Ureter (tissue), 1 donor: ENCODE measurements around the gene PPM1F. TPM values are rescaled to one million over a fixed set of nuclear protein-coding genes. Genes with fewer than 3 reads are reported as not detected.

Experiments used
- DNase-seq: peaks from one replicate; pipeline ENCODE4 v3.0.0-alpha.2; 2020; ENCODE audit warnings: low spot score
- total RNA-seq: library from RNA; stranded (reverse); gene quantifications from one replicate; pipeline ENCODE4 v1.2.4, GENCODE V29; 2023
- donor health status: DM: yes; HTN: yes; CAD: no.

The PPM1F gene
- total RNA-seq, 1 donor from 2014 or later, result 39.9 TPM

GRCh38 chr22:21960200-21961126 is 7.8 kb upstream of the PPM1F start:
- DNase-seq, result no peak

DNA sequence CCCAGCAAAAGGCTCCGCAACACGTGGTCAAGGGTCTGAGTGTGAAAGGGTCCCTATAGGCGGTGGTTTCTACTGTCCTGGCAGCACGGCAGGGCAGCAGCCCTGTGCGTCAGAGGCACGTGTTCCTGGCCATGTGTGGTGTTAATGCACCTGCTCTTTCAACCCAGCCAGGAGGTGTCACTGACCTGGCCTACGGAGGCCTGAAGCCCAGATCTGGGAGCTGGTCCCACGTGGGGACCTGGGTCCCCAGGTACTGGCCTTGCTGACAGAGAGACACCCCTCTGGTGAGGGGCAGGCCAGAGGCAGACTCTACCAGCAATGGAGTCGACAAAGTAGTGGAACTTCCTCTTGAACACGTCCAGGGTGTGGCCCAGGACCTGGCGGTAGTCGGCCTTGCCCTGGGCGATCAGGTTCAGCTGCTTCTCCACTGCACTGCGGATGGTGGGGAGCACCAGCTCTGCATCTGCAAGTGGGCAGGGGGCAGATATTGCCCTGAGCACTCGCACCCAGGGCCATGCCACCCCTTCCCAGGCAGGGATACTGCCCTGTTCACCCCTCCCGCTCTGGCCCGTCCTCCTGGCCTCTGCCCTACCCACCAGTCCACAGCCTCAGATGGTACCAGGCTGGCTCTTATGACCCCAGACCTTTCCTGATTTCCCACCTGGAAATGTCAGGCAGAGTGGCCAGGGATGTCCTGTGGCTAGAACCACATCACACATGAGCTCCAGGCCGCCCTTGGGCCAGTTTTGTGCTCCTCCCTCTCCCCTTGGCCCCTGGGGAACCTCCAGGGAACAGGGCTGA is 6.8 kb upstream of the PPM1F start:
- no peak for DNase-seq

DNA sequence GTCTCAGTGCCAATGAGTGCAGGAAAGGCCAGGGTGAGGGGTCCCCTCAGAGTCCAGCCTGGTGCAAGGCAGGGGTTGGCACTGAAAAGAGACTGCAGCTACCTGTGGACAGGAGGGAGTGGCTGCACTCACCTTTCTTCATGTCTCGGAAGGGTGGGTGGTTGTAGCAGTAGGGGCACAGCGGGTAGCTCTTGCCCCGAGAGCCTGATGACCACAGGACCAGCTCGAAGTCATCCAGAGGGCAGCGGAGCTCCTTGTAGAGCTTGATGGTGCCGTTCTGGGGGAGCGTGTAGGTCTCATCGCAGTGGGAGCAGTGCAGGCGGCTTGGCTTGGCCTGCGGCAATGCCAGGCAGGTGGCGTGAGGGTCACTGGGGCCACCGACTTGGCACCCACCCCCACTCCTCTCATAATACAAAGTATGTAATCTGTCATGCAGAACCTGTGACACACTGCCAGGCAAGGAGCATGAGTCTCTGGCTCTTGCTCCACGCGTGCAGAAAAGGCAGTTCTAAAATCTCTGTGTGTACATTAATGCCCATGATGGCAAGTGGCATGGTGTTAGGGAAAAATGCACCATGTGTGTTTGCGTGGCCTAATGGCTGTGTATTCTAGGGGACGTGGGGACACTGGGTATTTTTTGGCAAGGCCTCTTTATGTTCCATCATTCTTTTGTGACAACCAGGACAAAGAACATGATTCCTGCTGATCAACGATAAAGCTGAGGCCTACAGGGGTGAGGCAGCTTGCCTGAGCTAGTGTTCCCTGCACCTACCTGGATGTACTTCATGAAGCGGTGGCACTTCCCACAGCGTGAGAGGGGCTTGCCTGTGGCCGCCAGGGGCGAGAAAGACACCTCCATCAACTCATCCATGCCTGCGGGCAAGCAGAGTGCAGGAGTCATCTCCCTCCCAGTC is 6.0 kb upstream of the PPM1F start:
- no peak for DNase-seq

DNA sequence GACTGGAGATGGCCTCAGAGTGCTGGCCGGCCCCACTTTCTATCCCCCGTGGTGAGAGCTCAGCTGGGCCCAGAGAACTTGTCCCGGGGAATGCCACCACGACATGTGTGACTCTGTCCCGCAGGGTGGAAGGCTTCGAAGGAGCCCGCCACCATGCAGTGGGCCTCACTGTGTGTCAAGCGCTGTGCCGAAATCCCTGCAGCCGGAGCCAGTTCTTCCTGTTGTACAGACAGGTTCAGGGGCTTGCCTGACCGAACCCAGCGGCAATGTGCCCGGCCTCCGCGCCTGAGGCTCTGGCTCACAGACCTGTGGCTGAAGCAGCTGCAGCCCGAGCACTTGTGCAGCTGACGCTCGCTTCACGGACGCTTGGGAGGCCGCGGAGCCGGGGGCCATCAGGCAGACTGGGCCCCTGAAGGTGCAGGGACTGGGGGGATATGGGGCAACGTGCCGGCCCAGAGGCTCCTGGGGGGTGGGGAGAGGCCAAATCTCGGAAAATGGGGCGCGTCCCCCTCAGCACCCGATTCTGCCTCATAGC is 650 bp downstream of the PPM1F start:
- no peak for DNase-seq

GRCh38 chr22:21951062-21951461 is 1.6 kb downstream of the PPM1F start:
- no peak for DNase-seq

DNA sequence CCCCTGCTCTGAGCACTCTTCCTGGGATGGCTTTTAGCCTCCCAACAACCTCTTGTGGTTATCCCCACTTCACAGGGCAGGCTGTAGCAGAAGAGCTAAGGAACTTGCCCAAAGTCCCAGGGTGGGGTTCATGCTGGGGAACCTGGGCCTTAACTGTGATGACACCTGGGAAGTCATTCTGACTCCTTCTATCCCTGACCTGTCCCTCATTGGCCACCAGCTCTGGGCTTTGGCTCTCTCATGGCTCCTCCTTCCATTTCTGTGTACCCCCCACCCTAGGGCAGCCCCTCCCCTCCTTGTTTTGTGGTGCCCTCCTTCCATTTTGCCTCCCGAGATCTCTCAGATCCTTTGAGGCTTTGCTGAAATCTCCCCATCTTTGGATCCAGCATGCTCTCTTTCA is 2.7 kb downstream of the PPM1F start:
- no peak for DNase-seq

DNA sequence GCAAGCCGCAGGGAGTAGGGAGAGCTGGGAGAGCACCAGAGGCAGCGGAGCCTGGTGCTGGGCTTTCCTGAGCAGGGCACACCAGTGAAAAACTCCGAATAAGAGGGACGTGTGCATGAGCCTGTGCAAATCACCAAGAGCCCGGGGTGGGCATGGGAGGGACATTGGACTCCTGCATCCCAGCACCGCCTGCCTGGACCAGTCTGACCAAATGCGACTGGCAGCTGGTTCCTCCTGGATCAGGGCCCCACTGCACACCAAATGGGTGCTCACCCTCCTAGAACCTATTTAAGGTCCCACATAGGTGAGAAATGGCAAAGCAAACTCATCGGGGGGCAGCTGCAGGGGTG is 3.1 kb downstream of the PPM1F start:
- DNase-seq, result no peak

GRCh38 chr22:21948824-21949568 is 3.7 kb downstream of the PPM1F start:
- DNase-seq, result no peak

- DNase-seq, result no peak
These were observed 4.3 kb downstream of the PPM1F start for GRCh38 chr22:21948390-21948789.

GRCh38 chr22:21947040-21948014 is 5.3 kb downstream of the PPM1F start:
- DNase-seq, result no peak

- no peak for DNase-seq
These were observed 6.3 kb downstream of the PPM1F start for GRCh38 chr22:21946262-21946925.

GRCh38 chr22:21945453-21946261 is 7.0 kb downstream of the PPM1F start:
- DNase-seq, result no peak

- DNase-seq, result no peak
These were observed 7.8 kb downstream of the PPM1F start for GRCh38 chr22:21944871-21945270.

- DNase-seq, result no peak
These were observed 8.8 kb downstream of the PPM1F start for GRCh38 chr22:21943571-21944448.

GRCh38 chr22:21942407-21943343 is 10.0 kb downstream of the PPM1F start:
- peak; percentile 66 for DNase-seq

- no peak for DNase-seq
These were observed 10.7 kb downstream of the PPM1F start for GRCh38 chr22:21941921-21942320.
